UCSD-AML1 (cell line): Measurements from ENCODE around the gene TENT5C.

Source experiments
- DNase-seq: peaks from one replicate; lab custom pipeline; 2025; ENCODE audit not compliant: unreplicated experiment; lab: John Stamatoyannopoulos, UW

TENT5C gene

DNA sequence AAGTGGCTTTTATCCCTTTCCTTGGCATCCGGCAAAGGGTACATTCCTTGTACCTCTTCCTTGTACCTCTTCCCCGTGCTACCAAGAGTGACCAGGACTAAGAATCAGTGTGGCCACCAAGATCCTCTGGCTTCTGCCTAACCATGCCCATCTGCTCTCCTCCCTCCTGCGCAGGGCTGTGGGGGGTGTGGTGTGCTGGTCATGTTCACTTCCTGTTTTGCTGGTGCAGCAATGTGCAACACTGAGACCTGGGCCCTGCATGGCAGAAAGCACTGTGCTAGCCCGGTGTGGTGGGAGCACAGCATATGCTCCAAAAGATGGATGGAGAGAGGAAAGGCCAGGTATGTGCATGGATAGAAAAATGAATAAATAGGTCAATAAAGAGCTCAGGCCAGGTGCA, 33.3 kb upstream of the TENT5C start:
- DNase-seq: peak; percentile 62

GRCh38 chr1:117573386-117574023, 32.3 kb upstream of the TENT5C start:
- DNase-seq: peak; percentile 57

GRCh38 chr1:117574161-117574835, 31.6 kb upstream of the TENT5C start:
- DNase-seq: no peak

DNA sequence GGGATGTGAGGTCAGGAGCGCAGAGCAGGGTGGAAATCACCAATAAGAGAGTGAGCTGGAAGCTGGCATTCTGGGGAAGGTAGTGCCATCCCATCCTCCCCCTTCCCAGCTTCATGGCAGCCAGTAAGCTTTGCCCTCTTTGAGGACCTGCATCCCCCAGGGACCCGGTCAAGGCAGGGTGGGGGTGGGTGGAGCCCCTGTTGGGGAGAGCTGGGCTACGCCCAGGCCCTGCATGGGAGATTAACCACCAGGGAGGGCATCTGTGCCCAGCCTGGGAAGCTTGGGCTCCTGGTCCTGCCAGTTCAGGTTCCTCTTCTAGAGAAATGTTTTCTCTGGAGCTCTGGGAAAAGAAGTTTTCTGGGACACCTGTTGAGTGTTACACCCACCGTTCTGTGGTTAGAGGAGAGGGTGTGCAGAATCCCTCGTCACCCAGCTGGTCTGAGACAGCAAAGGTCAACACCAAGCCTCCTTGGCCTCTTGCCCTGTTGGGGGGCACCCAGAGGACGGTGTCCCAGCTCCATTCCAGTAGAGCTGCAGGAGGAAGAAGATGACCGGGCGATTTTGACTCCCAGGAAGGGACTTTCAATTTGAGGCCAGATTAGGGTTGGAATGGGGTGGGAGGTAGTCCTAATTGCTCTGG, 30.1 kb upstream of the TENT5C start:
- DNase-seq: no peak

- DNase-seq: no peak
These were observed 29.6 kb upstream of the TENT5C start for GRCh38 chr1:117576236-117576635.

DNA sequence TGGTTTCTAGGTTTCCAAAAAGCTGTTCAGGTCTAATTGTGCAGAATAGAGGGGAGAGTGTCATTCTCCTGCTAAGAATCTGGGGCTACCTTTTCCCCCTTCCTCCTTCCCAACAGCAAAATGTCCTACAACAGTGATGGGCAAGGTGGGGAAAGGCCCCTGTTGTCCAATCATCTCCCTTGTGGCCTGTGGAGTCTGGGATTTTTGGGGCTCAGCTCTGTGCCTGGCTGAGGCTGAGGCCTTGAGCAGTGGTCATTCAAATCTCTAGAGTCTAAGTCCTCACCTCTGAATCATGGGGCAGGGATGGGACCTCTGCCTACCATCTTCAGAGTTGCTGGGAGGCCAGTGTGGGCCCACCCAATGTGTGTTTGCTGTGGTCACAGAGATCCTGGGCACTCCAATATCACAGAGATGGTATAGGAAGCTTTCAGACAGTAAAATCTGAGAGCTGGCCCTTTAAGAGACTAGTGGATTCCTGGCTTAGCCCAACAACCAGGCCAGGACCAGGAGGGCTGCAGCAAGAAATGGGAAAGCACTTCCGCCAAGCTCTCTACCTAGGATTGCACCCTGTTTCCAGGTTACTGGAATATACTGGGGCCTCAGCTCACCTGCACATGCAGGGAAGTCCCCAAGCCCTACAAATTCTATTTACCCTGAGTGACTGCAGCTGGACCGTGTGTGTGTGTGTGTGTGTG, 28.5 kb upstream of the TENT5C start:
- DNase-seq: no peak

- no peak for DNase-seq
These were observed 27.4 kb upstream of the TENT5C start for GRCh38 chr1:117578466-117578865.

DNA sequence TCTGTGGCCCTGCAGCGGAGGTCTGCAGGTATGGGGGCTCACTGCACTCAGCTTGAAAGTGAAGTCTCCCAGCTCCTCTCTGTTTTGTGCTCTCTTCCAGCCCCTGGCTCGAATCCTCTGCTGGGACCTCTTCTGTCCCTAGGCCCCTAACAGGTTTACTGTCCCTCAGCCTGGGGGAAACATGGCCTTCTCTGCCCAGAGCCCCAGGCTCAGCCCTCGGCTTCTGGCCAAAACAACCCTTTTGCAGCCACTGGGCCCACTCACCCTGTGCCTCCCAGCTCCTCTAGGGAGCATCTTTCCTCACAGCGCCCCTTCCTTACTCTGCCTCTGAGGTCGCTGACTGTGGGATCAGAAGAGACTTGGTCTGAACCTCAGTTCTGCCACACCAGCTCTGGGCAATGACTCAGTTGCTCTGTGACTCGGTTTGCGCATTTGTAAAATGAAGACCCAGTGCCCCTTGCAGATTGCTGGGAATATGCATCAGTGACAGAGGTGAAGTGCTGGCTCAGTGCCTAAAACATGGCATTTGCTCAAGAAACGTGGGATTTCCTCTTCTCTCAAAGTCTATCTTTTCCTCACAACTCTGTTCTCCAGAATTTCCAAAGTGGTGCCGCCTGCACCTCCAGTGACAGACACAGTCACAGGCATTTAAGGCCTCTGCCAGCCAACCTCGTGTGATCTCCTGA, 26.5 kb upstream of the TENT5C start:
- no peak for DNase-seq

GRCh38 chr1:117580436-117580835, 25.4 kb upstream of the TENT5C start:
- DNase-seq: no peak

- DNase-seq: no peak
These were observed 25.0 kb upstream of the TENT5C start for GRCh38 chr1:117580882-117581281.

GRCh38 chr1:117581391-117581943, 24.4 kb upstream of the TENT5C start:
- no peak for DNase-seq

GRCh38 chr1:117582451-117582850, 23.4 kb upstream of the TENT5C start:
- DNase-seq: no peak

DNA sequence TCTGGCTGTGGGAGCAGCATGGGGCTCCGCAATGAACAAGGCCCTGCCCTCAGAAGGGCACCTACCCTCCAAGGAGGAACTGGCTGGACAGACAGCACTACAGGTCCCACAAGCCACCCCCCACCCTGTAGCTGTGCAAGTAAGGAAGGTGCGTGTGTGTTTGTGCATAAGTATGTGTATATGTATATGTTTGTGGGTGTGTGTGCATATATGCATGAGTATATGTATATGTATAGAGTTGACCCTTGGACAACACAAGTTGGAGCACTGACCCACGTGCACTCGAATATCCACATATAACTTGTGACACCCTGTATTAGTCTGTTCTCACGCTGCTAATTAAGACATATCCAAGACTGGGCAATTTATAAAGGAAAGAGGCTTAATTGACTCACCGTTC, 22.6 kb upstream of the TENT5C start:
- no peak for DNase-seq

- no peak for DNase-seq
These were observed 21.7 kb upstream of the TENT5C start for GRCh38 chr1:117584181-117584580.

- DNase-seq: no peak
These were observed 20.8 kb upstream of the TENT5C start for GRCh38 chr1:117585086-117585485.

DNA sequence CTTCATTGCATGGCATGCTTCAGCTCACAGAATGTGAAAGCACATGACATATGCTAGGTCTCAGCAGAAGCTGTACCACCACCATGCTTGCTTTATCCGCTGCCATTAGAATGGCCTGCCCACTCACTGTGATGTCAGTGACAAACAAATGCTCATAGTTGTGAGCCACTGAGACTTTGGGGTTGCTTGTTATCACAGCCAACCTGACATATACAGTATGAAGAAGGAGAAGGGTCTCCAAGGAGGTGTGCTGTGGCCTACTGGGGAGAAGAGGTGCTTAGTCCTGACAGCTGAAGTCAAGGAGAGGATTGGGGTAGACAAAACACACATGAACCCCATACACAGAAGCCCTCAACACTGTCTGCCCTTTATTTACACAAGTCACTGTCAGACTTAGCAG, 19.5 kb upstream of the TENT5C start:
- DNase-seq: no peak

DNA sequence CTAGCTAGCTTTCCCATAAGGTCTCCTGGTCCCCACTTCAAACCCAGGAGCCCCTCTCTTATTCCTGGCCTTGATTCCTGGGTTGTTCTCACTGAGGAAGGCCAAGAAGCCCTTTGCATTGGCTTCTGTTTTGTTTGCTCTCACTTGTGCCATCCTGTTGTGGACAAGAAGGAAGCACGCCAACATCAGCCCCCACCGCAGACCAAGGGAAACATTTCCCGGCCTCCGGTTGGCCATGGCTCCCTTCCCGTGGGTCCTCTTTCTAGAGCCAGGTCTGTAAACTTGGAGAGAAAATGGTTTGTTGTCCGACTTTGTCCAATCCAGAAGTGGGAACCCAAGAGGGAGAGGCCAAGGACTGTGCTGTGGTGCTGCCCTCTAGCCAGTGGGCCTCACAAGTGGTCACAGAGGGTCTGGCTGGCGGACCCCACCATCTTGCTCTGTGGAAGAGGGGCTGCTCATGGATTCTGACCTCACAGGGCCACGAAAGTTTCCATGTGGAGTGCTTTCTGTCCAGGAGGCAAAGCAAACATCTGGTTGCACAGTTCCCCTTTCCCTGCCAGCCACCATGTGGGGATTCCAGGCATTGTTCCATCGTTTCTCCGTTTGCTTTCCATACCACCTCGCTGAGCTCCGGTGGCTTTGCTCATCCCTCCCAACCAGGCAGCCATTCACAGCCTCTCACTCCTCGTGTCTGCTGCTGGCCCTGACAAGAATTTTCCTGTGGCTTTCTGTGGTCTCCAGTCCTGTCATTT, 18.9 kb upstream of the TENT5C start:
- no peak for DNase-seq

- no peak for DNase-seq
These were observed 18.1 kb upstream of the TENT5C start for GRCh38 chr1:117587499-117588356.

DNA sequence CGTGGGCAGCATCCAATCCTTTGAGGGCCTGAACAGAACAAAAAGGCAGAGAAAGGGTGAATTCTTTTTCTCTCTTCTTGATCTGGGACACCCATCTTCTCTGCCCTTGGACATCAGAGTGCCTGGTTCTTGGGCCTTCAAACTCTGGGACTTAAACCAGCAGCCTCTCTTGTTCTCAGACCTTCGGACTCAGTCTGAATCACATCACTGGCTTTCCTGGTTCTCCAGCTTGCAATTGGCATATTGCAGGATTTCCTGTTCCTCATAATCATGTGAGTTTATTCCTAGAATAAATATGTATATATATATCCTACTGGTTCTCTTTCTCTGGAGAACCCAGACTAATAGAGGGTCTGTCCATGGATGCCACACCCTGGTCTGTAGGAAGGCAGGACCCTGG, 16.3 kb upstream of the TENT5C start:
- DNase-seq: no peak
